HEK293 (cell line): ENCODE data around the gene SHISA5.

Source experiments
- CTCF ChIA-PET: fragments of 350-600 bp; formaldehyde crosslinking; extraction: SDS; loops from one replicate; lab custom pipeline; 2021; ENCODE audit warnings: antibody characterized with exemption; lab: Yijun Ruan, JAX
- POLR2A ChIA-PET: fragments of 300-600 bp; formaldehyde crosslinking; extraction: SDS; loops from one replicate; lab custom pipeline; 2020; ENCODE audit warnings: antibody characterized with exemption, inconsistent platforms; lab: Yijun Ruan, JAX
- H3K27ac ChIP-seq: fragments of 200-500 bp; sonication (Bioruptor generic); 2 replicates; pipeline ENCODE4 v1.5.1; 2014; ENCODE audit warnings: low read depth, low read length, control low read depth, inconsistent platforms; ENCODE audit errors: extremely low read depth
- H3K36me3 ChIP-seq, 2 experiments: fragments of 200-500 bp in 1 of 2; sonication (Bioruptor generic) in 1 of 2; 1 replicate in 1 of 2; 2 replicates in 1 of 2; pipeline ENCODE4 v1.5.1; 2014 to 2017; ENCODE audit warnings: inconsistent platforms in 2 of 2, low read length in 2 of 2; ENCODE audit not compliant: control insufficient read depth in 2 of 2, insufficient read depth in 1 of 2
- H3K4me1 ChIP-seq: fragments of 200-500 bp; sonication (Bioruptor generic); 2 replicates; pipeline ENCODE4 v1.5.1; 2014; ENCODE audit warnings: mild to moderate bottlenecking, low read length, inconsistent platforms; ENCODE audit not compliant: control insufficient read depth, insufficient read depth
- H3K4me3 ChIP-seq: 2 replicates; pipeline ENCODE4 v1.5.1; 2011; ENCODE audit warnings: low read depth, mild to moderate bottlenecking, control low read depth, low read length, moderate library complexity
- H3K9me3 ChIP-seq: fragments of 200-500 bp; sonication (Bioruptor generic); 2 replicates; pipeline ENCODE4 v1.5.1; 2014; ENCODE audit warnings: low read depth, low read length, inconsistent platforms; ENCODE audit not compliant: control insufficient read depth, insufficient read depth
- ELK4 ChIP-seq: IDR thresholded peaks from 2 replicates; pipeline ENCODE4 v1.6.1; 2011; ENCODE audit warnings: mild to moderate bottlenecking, low read depth, low read length, borderline replicate concordance
- PRDM4 ChIP-seq: fragments of 450-650 bp; formaldehyde crosslinking; IDR thresholded peaks from 2 replicates; pipeline ENCODE4 v1.5.1; 2017; ENCODE audit warnings: missing biosample characterization, missing genetic modification characterization
- REPIN1 ChIP-seq: fragments of 450-650 bp; formaldehyde crosslinking; IDR thresholded peaks from 2 replicates; pipeline ENCODE4 v1.5.1; 2017; ENCODE audit warnings: missing biosample characterization, missing genetic modification characterization, low read depth
- SETDB1 ChIP-seq: IDR thresholded peaks from one replicate; pipeline ENCODE4 v1.6.1; 2017; ENCODE audit warnings: mild to moderate bottlenecking, low read length, moderate library complexity, mixed read lengths; ENCODE audit not compliant: insufficient read length
- ZBTB10 ChIP-seq: fragments of 450-650 bp; formaldehyde crosslinking; IDR thresholded peaks from 2 replicates; pipeline ENCODE4 v1.5.1; 2016; ENCODE audit warnings: missing biosample characterization, missing genetic modification characterization
- ZBTB11 ChIP-seq: fragments of 450-650 bp; formaldehyde crosslinking; conservative IDR thresholded peaks from 2 replicates; pipeline ENCODE4 v1.5.1; 2016; ENCODE audit warnings: low read depth, missing biosample characterization, missing genetic modification characterization
- ZBTB21 ChIP-seq: fragments of 450-650 bp; formaldehyde crosslinking; IDR thresholded peaks from 2 replicates; pipeline ENCODE4 v1.5.1; 2017; ENCODE audit warnings: missing biosample characterization, missing genetic modification characterization
- ZBTB26 ChIP-seq: fragments of 450-650 bp; formaldehyde crosslinking; optimal IDR thresholded peaks from 2 replicates; pipeline ENCODE3; 2016; ENCODE audit warnings: missing biosample characterization, mild to moderate bottlenecking, missing genetic modification characterization
- ZBTB7A ChIP-seq: fragments of 450-650 bp; formaldehyde crosslinking; IDR thresholded peaks from 2 replicates; pipeline ENCODE4 v1.5.1; 2016; ENCODE audit warnings: low read depth, missing biosample characterization, missing genetic modification characterization
- ZNF138 ChIP-seq: fragments of 450-650 bp; formaldehyde crosslinking; IDR thresholded peaks from 2 replicates; pipeline ENCODE4 v1.5.1; 2016; ENCODE audit warnings: missing biosample characterization, missing genetic modification characterization, borderline replicate concordance
- ZNF19 ChIP-seq: fragments of 450-650 bp; formaldehyde crosslinking; IDR thresholded peaks from 2 replicates; pipeline ENCODE4; 2016; ENCODE audit warnings: missing biosample characterization, missing genetic modification characterization, low read depth
- ZNF24 ChIP-seq: fragments of 450-650 bp; formaldehyde crosslinking; IDR thresholded peaks from 2 replicates; pipeline ENCODE4 v1.5.1; 2016; ENCODE audit warnings: missing biosample characterization, missing genetic modification characterization
- ZNF398 ChIP-seq: fragments of 450-650 bp; formaldehyde crosslinking; IDR thresholded peaks from 2 replicates; pipeline ENCODE4 v1.5.1; 2017; ENCODE audit warnings: missing biosample characterization, missing genetic modification characterization
- ZNF514 ChIP-seq: fragments of 450-650 bp; formaldehyde crosslinking; IDR thresholded peaks from 2 replicates; pipeline ENCODE4 v1.5.1; 2016; ENCODE audit warnings: missing biosample characterization, missing genetic modification characterization
- ZNF548 ChIP-seq: fragments of 450-650 bp; formaldehyde crosslinking; IDR thresholded peaks from 2 replicates; pipeline ENCODE4 v1.5.1; 2016; ENCODE audit warnings: missing biosample characterization, missing genetic modification characterization
- ZNF600 ChIP-seq: fragments of 450-650 bp; formaldehyde crosslinking; IDR thresholded peaks from 2 replicates; pipeline ENCODE4 v1.5.1; 2016; ENCODE audit warnings: missing biosample characterization, missing genetic modification characterization
- ZNF624 ChIP-seq: fragments of 450-650 bp; formaldehyde crosslinking; IDR thresholded peaks from 2 replicates; pipeline ENCODE4 v1.5.1; 2017; ENCODE audit warnings: missing biosample characterization, missing genetic modification characterization
- ZNF704 ChIP-seq: fragments of 450-650 bp; formaldehyde crosslinking; IDR thresholded peaks from 2 replicates; pipeline ENCODE4 v1.5.1; 2016; ENCODE audit warnings: missing biosample characterization, missing genetic modification characterization
- ZNF707 ChIP-seq: fragments of 450-650 bp; formaldehyde crosslinking; IDR thresholded peaks from 2 replicates; pipeline ENCODE4 v1.5.1; 2016; ENCODE audit warnings: missing biosample characterization, missing genetic modification characterization

SHISA5 gene

GRCh38 chr3:48429960-48430707 lies 73.8 kb downstream of the SHISA5 start, which contains the start of gene PLXNB1 (continued):
- TF ChIP-seq REPIN1 (tag by site-specific recombination) (no peak), ZNF707 (tag by site-specific recombination) (no peak), SETDB1 (no peak), ZNF600 (tag by site-specific recombination) (peak; percentile 97), ZNF548 (tag by site-specific recombination) (no peak)

GRCh38 chr3:48429317-48429959 lies 74.5 kb downstream of the SHISA5 start:
- Histone ChIP-seq H3K27ac (peak overlapping the region; percentile 66; the same call in 1 of the 2 replicates), H3K9me3 (no peaks in the 10 kb centered on the region), H3K4me1 (peaks cover 3% of the 10 kb centered on the region; the same call in 1 of the 2 replicates), H3K36me3 (peaks cover 0 to 35% of the 10 kb centered on the region in 2 experiments; a peak in 1 of 3 replicates), H3K4me3 (peak overlapping the region; percentile 70)
- ChIA-PET CTCF (interaction anchor here (0.7 to 2.9 kb wide), 2 partner anchors 10 to 29 kb away, joined by 3 to 9 read pairs; partner anchors contain the start of genes CCDC51 and TMA7), POLR2A (interaction anchor here (1.0 to 1.2 kb wide), 1 partner anchor 10 kb away, joined by 3 to 6 read pairs; the partner anchor contains the start of genes CCDC51 and TMA7)
- TF ChIP-seq ZBTB10 (tag by site-specific recombination) (no peak), PRDM4 (no peak), ZNF514 (tag by site-specific recombination) (no peak), ZBTB11 (tag by site-specific recombination) (peak; percentile 88), ZBTB26 (tag by site-specific recombination) (peak; percentile 63), ZNF398 (tag by site-specific recombination) (no peak), ZBTB7A (no peak), ZBTB21 (tag by site-specific recombination) (no peak), ZNF624 (tag by site-specific recombination) (no peak), ZNF704 (tag by site-specific recombination) (no peak), ELK4 (no peak), ZNF19 (tag by site-specific recombination) (no peak), ZNF24 (tag by site-specific recombination) (no peak), ZNF138 (tag by site-specific recombination) (no peak)
